ENCODE measurements around the gene TBC1D22A. TPM values are rescaled to one million over a fixed set of nuclear protein-coding genes. Genes with fewer than 3 reads are reported as not detected.

The TBC1D22A gene
- polyA plus RNA-seq, 1 experiment: 24.2 TPM

DNA sequence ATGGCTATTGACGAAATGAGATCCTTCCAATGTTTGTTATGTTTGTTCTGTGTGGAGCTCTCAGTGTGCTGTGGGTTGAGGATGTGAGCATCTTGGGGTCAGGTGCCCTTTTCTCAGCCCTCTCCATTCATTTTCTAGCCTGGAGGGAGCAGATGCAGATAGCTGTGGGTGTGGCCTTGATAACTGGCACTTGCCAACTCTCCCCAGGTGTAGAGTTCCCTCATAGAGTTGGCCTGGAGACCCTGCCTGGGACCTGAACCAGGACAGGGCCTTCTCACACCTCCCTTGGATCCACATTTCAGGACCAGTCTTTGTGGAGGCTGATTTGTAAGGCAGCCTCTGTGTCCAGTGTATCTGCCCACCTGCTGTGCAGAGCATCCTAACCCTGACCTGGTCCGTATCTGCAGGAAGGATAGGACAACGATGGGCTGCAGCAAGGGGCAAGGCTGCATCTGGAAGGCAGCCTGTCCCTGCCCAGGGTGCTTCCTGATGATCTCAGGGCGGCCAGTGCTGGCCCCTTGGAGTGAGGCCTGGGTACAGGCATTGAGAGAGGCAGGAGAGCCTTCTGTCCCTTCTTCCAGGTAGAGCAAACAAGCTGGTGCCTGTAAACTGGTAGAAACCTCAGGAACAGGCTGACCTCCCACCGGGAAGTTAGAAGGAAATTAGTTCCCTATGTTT is 245.9 kb downstream of the TBC1D22A start:
- H3K36me3 ChIP-seq (ENCODE audit: control insufficient read depth, insufficient read depth, low read length): no peaks in the 10 kb centered on the region
- no peak for DNase-seq (ENCODE audit: low read depth)
- POLR2A ChIA-PET: no interaction called here
- TF ChIP-seq, protein P1, sequence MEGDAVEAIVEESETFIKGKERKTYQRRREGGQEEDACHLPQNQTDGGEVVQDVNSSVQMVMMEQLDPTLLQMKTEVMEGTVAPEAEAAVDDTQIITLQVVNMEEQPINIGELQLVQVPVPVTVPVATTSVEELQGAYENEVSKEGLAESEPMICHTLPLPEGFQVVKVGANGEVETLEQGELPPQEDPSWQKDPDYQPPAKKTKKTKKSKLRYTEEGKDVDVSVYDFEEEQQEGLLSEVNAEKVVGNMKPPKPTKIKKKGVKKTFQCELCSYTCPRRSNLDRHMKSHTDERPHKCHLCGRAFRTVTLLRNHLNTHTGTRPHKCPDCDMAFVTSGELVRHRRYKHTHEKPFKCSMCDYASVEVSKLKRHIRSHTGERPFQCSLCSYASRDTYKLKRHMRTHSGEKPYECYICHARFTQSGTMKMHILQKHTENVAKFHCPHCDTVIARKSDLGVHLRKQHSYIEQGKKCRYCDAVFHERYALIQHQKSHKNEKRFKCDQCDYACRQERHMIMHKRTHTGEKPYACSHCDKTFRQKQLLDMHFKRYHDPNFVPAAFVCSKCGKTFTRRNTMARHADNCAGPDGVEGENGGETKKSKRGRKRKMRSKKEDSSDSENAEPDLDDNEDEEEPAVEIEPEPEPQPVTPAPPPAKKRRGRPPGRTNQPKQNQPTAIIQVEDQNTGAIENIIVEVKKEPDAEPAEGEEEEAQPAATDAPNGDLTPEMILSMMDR (IDR thresholded peaks at IDR 0.05; ENCODE audit: insufficient read depth, low read depth, low read length): no peak
- CTCF ChIA-PET: interaction anchor here (0.6 to 2.4 kb wide), 2 partner anchors 8 to 64 kb away, joined by 3 to 6 read pairs; no protein-coding TSS in a partner anchor
- no peaks in the 10 kb centered on the region for H3K27me3 ChIP-seq (ENCODE audit: control insufficient read depth, insufficient read depth, low read length)
- no peak overlapping the region for H3K4me3 ChIP-seq (ENCODE audit: low read depth, low read length)

- Histone ChIP-seq H3K36me3 (ENCODE audit: control insufficient read depth, insufficient read depth, low read length) (no peaks in the 10 kb centered on the region), H3K27me3 (ENCODE audit: control insufficient read depth, insufficient read depth, low read length) (no peaks in the 10 kb centered on the region), H3K4me3 (ENCODE audit: low read depth, low read length) (no peak overlapping the region)
- POLR2A ChIA-PET: no interaction called here
- DNase-seq (ENCODE audit: low read depth): no peak
- TF ChIP-seq, protein P1 (IDR thresholded peaks at IDR 0.05; ENCODE audit: insufficient read depth, low read depth, low read length): no peak
- CTCF ChIA-PET: no interaction called here
Observed at GRCh38 chr22:47009304-47010101, 247.1 kb downstream of the TBC1D22A start.

DNA sequence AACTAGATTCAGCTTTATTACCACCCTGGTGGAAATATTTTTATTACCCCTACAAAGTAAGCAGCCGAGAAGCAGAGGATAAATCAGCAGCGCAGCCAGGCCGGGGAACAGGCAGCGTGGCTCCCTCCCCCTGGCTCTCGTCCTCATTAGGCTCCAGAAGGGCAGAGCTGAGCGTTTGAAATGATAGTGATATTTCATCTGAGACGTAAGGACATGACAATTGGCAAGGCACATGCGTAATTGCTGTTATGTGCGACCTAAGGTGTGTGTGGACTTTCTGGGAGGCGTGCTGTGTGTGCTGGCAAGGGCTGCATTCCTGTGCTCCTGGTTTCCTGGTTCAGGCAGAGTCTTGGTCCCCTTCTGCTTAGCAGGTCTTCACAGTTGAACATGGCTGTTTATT is 247.8 kb downstream of the TBC1D22A start:
- no peak for DNase-seq (ENCODE audit: low read depth)
- H3K36me3 ChIP-seq (ENCODE audit: control insufficient read depth, insufficient read depth, low read length): no peaks in the 10 kb centered on the region
- ChIA-PET POLR2A (no interaction called here), CTCF (no interaction called here)
- no peak overlapping the region for H3K4me3 ChIP-seq (ENCODE audit: low read depth, low read length)
- no peaks in the 10 kb centered on the region for H3K27me3 ChIP-seq (ENCODE audit: control insufficient read depth, insufficient read depth, low read length)
- TF ChIP-seq, protein P1 (IDR thresholded peaks at IDR 0.05; ENCODE audit: insufficient read depth, low read depth, low read length): no peak

GRCh38 chr22:47011131-47011858 is 248.8 kb downstream of the TBC1D22A start:
- TF ChIP-seq, protein P1 (IDR thresholded peaks at IDR 0.05; ENCODE audit: insufficient read depth, low read depth, low read length): no peak
- H3K4me3 ChIP-seq (ENCODE audit: low read depth, low read length): no peak overlapping the region
- POLR2A ChIA-PET: no interaction called here
- CTCF ChIA-PET: interaction anchor here (1.0 kb wide), 1 partner anchor 209 kb away, joined by 3 read pairs; no protein-coding TSS in a partner anchor
- DNase-seq (ENCODE audit: low read depth): no peak
- no peaks in the 10 kb centered on the region; the same call in 1 of the 2 replicates for H3K36me3 ChIP-seq (ENCODE audit: control insufficient read depth, insufficient read depth, low read length)
- H3K27me3 ChIP-seq (ENCODE audit: control insufficient read depth, insufficient read depth, low read length): no peaks in the 10 kb centered on the region

GRCh38 chr22:47011859-47012258 is 249.4 kb downstream of the TBC1D22A start:
- DNase-seq (ENCODE audit: low read depth): no peak
- H3K4me3 ChIP-seq (ENCODE audit: low read depth, low read length): no peak overlapping the region
- CTCF ChIA-PET: interaction anchor here (0.7 to 1.1 kb wide), 4 partner anchors 9 to 213 kb away, joined by 3 read pairs; no protein-coding TSS in a partner anchor

More at GRCh38 chr22:47011859-47012258, 249.4 kb downstream of the TBC1D22A start:
- POLR2A ChIA-PET: no interaction called here
- Histone ChIP-seq H3K27me3 (ENCODE audit: control insufficient read depth, insufficient read depth, low read length) (no peaks in the 10 kb centered on the region), H3K36me3 (ENCODE audit: control insufficient read depth, insufficient read depth, low read length) (no peaks in the 10 kb centered on the region; the same call in 1 of the 2 replicates)
- TF ChIP-seq, protein P1 (IDR thresholded peaks at IDR 0.05; ENCODE audit: insufficient read depth, low read depth, low read length): no peak
